Suprapubic skin (tissue), 4 donors: Measurements from ENCODE around the gene TMEM212. TPM values are rescaled to one million over a fixed set of nuclear protein-coding genes. Genes with fewer than 3 reads are reported as not detected.
"Not testable (repeated sequence)": the region's sequence is repeated elsewhere in the genome, so short reads cannot be mapped to it uniquely, and the experiment has no call there.

Source experiments
- DNase-seq, 2 donors: peaks; one replicate each; pipeline ENCODE4 v3.0.0-alpha.2; 2019; ENCODE audit warnings: low spot score in 2 of 2
- H3K27ac ChIP-seq: fragments of 200-600 bp; sonication (generic); one replicate; pipeline ENCODE4 v1.5.1; 2019
- H3K27me3 ChIP-seq: fragments of 200-600 bp; sonication (generic); one replicate; pipeline ENCODE4 v1.5.1; 2019
- H3K36me3 ChIP-seq: fragments of 200-600 bp; sonication (generic); one replicate; pipeline ENCODE4 v1.5.1; 2019
- H3K4me1 ChIP-seq: fragments of 200-600 bp; sonication (generic); one replicate; pipeline ENCODE4 v1.5.1; 2019
- H3K4me3 ChIP-seq: fragments of 200-600 bp; sonication (generic); one replicate; pipeline ENCODE4 v1.5.1; 2019; ENCODE audit warnings: mild to moderate bottlenecking
- H3K9me3 ChIP-seq: fragments of 200-600 bp; sonication (generic); one replicate; pipeline ENCODE4 v1.5.1; 2019
- CTCF ChIP-seq, 2 donors: fragments of 200-600 bp in 1 of 2; fragments of 450-650 bp in 1 of 2; sonication (generic) in 1 of 2; IDR thresholded peaks; one replicate each; pipeline ENCODE4 v1.5.1; 2016 to 2019; ENCODE audit warnings: antibody characterized with exemption in 2 of 2, mild to moderate bottlenecking in 1 of 2, moderate library complexity in 1 of 2
- EP300 ChIP-seq: sonication (generic); formaldehyde crosslinking; IDR thresholded peaks from one replicate; pipeline ENCODE4 v1.6.1; 2017; ENCODE audit warnings: antibody characterized with exemption
- POLR2A ChIP-seq, 2 donors: fragments of 450-650 bp; IDR thresholded peaks; one replicate each; pipeline ENCODE4 v1.6.1; 2017; ENCODE audit warnings: antibody characterized with exemption in 2 of 2, mild to moderate bottlenecking in 2 of 2, moderate library complexity in 2 of 2
- POLR2AphosphoS5 ChIP-seq, 3 donors: sonication (generic); formaldehyde crosslinking; IDR thresholded peaks; one replicate each; pipeline ENCODE4 v1.6.1; 2017; ENCODE audit warnings: antibody characterized with exemption in 3 of 3
- WGBS: methylation state at CpG from one replicate; pipeline ENCODE4 v1.1.5; 2018; 5-methylcytosine and 5-hydroxymethylcytosine counted together
- total RNA-seq, 4 donors: library from RNA; depleted of rRNA; stranded (reverse); fragments of >200 nt; gene quantifications; one replicate each; pipeline ENCODE4 v1.1.0, GENCODE V29; 2016

TMEM212 gene
- total RNA-seq, 4 donors from 2014 or later: not detected

DNA sequence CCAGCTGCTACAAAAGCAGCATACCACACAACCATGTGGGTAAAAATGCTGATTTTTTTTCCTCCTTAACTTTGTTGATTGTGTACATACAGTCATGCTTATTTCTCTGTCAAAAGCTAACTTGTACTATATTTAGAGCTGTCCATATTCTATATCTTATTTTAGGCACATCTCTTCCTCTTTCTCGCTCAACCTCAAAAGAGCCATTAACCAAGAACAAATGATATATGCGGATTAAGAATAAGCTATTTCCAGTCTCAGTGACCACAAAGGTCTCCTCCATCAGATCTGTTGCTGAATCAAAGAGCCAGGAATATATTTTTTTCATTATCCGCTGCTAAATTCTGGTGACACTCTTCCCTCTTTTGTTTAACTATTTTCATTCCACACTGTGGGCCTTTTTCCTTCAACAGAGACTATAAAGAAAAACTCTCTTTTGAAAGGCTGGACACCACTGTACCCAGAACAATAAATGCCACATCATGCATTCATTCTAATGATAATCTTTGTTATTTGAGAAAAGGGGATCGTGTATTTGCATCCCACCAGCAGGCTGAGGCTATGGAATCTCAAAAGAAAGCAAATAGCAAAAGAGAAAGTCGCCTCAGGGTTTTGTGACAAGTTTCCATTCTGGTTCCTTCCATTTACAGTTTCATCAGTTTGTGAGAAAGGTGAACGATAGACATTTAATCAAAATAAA is 8.0 kb downstream of the TMEM212 start:
- no peak for DNase-seq
- 74% methylated on average over 6 of the region's 6 CpGs for WGBS
- Histone ChIP-seq H3K9me3 (peaks cover 6% of the 10 kb centered on the region), H3K27ac (no peak overlapping the region), H3K36me3 (no peaks in the 10 kb centered on the region), H3K4me3 (no peak overlapping the region), H3K27me3 (no peaks in the 10 kb centered on the region), H3K4me1 (no peaks in the 10 kb centered on the region)
- TF ChIP-seq POLR2A (IDR thresholded peaks at IDR 0.05) (no peak), CTCF (IDR thresholded peaks at IDR 0.05) (no peak), POLR2AphosphoS5 (IDR thresholded peaks at IDR 0.05) (no peak), EP300 (no peak)

- peaks cover 6% of the 10 kb centered on the region for H3K9me3 ChIP-seq
- no peak for DNase-seq
- no peaks in the 10 kb centered on the region for H3K36me3 ChIP-seq
- no peak overlapping the region for H3K27ac ChIP-seq
- TF ChIP-seq POLR2AphosphoS5 (IDR thresholded peaks at IDR 0.05) (no peak), EP300 (no peak), CTCF (IDR thresholded peaks at IDR 0.05) (no peak), POLR2A (IDR thresholded peaks at IDR 0.05) (no peak)
- no peaks in the 10 kb centered on the region for H3K27me3 ChIP-seq
- 64% methylated on average over 5 of the region's 5 CpGs for WGBS
- no peak overlapping the region for H3K4me3 ChIP-seq
- no peaks in the 10 kb centered on the region for H3K4me1 ChIP-seq
Observed at GRCh38 chr3:171851660-171852058, 8.5 kb downstream of the TMEM212 start.

GRCh38 chr3:171854649-171855305 is 11.6 kb downstream of the TMEM212 start:
- no peak for DNase-seq
- no peaks in the 10 kb centered on the region for H3K36me3 ChIP-seq
- peaks cover 6% of the 10 kb centered on the region for H3K9me3 ChIP-seq
- WGBS: 96% methylated on average over 2 of the region's 2 CpGs
- H3K4me1 ChIP-seq: no peaks in the 10 kb centered on the region
- TF ChIP-seq CTCF (IDR thresholded peaks at IDR 0.05) (no peak), EP300 (no peak), POLR2A (IDR thresholded peaks at IDR 0.05) (no peak), POLR2AphosphoS5 (IDR thresholded peaks at IDR 0.05) (no peak)
- H3K4me3 ChIP-seq: no peak overlapping the region
- no peak overlapping the region for H3K27ac ChIP-seq
- H3K27me3 ChIP-seq: no peaks in the 10 kb centered on the region

- H3K27ac ChIP-seq, H3K4me3 ChIP-seq, H3K36me3 ChIP-seq, H3K9me3 ChIP-seq, H3K27me3 ChIP-seq, H3K4me1 ChIP-seq, DNase-seq: not testable (repeated sequence)
- 99% methylated on average over 4 of the region's 4 CpGs for WGBS
Observed at GRCh38 chr3:171858770-171859169, 15.6 kb downstream of the TMEM212 start.

DNA sequence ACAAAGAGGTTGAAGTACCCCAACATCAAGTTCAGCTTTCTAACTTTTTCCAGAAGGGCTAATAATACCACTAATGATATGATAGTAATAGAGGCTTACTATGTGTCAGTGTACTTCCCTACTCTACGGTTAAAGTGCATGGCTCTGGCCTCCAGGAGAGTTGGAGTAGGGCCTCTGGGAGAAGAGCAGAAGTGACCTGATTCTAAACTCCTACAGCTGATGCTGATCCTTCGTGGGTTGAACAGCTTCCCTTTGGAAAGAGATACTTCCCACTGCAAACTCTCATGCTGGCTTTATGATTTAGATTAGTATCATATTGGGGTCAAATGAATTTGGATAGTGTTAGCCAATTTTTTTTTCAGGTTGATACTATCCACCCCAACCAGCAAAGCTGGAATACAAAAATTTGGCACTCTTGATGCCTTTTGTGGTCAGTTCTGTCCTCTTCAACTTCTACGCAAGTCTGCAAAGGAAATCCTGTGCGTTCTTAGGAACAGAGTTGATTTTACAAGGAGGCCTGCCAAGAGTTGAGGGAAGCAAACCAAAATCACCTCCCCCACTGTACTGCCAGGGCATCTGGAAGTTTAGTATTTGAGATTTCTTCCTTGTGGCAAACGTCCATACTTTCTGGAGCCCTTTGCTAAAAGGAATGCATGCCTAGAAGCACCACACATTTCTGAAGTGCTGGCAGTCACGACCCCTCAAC is 17.8 kb downstream of the TMEM212 start:
- no peak for TF ChIP-seq POLR2A (IDR thresholded peaks at IDR 0.05)
- no peak for TF ChIP-seq EP300
- TF ChIP-seq CTCF (IDR thresholded peaks at IDR 0.05): no peak
- TF ChIP-seq POLR2AphosphoS5 (IDR thresholded peaks at IDR 0.05): no peak
- H3K9me3 ChIP-seq: no peaks in the 10 kb centered on the region
- no peak overlapping the region for H3K4me3 ChIP-seq
- H3K27ac ChIP-seq: peak overlapping the region; percentile 9
- H3K27me3 ChIP-seq: no peaks in the 10 kb centered on the region
- WGBS: 39% methylated on average over 6 of the region's 6 CpGs
- H3K36me3 ChIP-seq: no peaks in the 10 kb centered on the region
- H3K4me1 ChIP-seq: peaks cover 7% of the 10 kb centered on the region
- DNase-seq: no peak
